ENCODE measurements around the gene ANP32A.
"Not testable (repeated sequence)": the region's sequence is repeated elsewhere in the genome, so short reads cannot be mapped to it uniquely, and the experiment has no call there.

The ANP32A gene

GRCh38 chr15:68820295-68821189 lies at the start of gene ANP32A:
TSS of gene ANP32A (minus strand) at chr15:68820895. CDS start at chr15:68820751, 144 bp downstream.
- peak; percentile 96 for DNase-seq (ENCODE audit: low read depth)

- no peak for DNase-seq (ENCODE audit: low read depth)
Observed at GRCh38 chr15:68868296-68868695, 47.6 kb upstream of the ANP32A start.

- no peak for DNase-seq (ENCODE audit: low read depth)
Observed at GRCh38 chr15:68862415-68862814, 41.7 kb upstream of the ANP32A start.

GRCh38 chr15:68858666-68859065 lies 38.0 kb upstream of the ANP32A start:
- DNase-seq (ENCODE audit: low read depth): not testable (repeated sequence)

GRCh38 chr15:68857443-68857842 lies 36.7 kb upstream of the ANP32A start:
- not testable (repeated sequence) for DNase-seq (ENCODE audit: low read depth)

- DNase-seq (ENCODE audit: low read depth): no peak
Observed at GRCh38 chr15:68852461-68852860, 31.8 kb upstream of the ANP32A start.

GRCh38 chr15:68851971-68852370 lies 31.3 kb upstream of the ANP32A start:
- no peak for DNase-seq (ENCODE audit: low read depth)

GRCh38 chr15:68849497-68849896 lies 28.8 kb upstream of the ANP32A start:
- DNase-seq (ENCODE audit: low read depth): no peak

GRCh38 chr15:68846851-68847439 lies 26.2 kb upstream of the ANP32A start:
- no peak for DNase-seq (ENCODE audit: low read depth)

- DNase-seq (ENCODE audit: low read depth): no peak
Observed at GRCh38 chr15:68844856-68845550, 24.3 kb upstream of the ANP32A start.

GRCh38 chr15:68843425-68844311 lies 23.0 kb upstream of the ANP32A start:
- peak; percentile 19 for DNase-seq (ENCODE audit: low read depth)

GRCh38 chr15:68842958-68843357 lies 22.3 kb upstream of the ANP32A start:
- DNase-seq (ENCODE audit: low read depth): no peak

- no peak for DNase-seq (ENCODE audit: low read depth)
Observed at GRCh38 chr15:68834346-68834745, 13.7 kb upstream of the ANP32A start.

- DNase-seq (ENCODE audit: low read depth): no peak
Observed at GRCh38 chr15:68833700-68834331, 13.1 kb upstream of the ANP32A start.

GRCh38 chr15:68830141-68830785 lies 9.6 kb upstream of the ANP32A start:
- DNase-seq (ENCODE audit: low read depth): no peak

GRCh38 chr15:68829068-68829467 lies 8.4 kb upstream of the ANP32A start:
- DNase-seq (ENCODE audit: low read depth): no peak

GRCh38 chr15:68823561-68823960 lies 2.9 kb upstream of the ANP32A start:
- DNase-seq (ENCODE audit: low read depth): no peak

GRCh38 chr15:68822818-68823217 lies 2.1 kb upstream of the ANP32A start:
- DNase-seq (ENCODE audit: low read depth): no peak

GRCh38 chr15:68821841-68822381 lies 1.2 kb upstream of the ANP32A start:
- DNase-seq (ENCODE audit: low read depth): no peak

GRCh38 chr15:68821190-68821840 lies 620 bp upstream of the ANP32A start:
- no peak for DNase-seq (ENCODE audit: low read depth)

Data from stimulated activated CD8-positive, alpha-beta memory T cell treated with anti-CD3 and anti-CD28 coated beads, Interleukin-4, amount 100 ng/mL, for 24 hours (primary cell).